Activated CD8-positive, alpha-beta memory T cell treated with anti-CD3 and anti-CD28 coated beads, Interleukin-2, amount 50 U/mL, for 48 hours (primary cell): ENCODE data around the gene SPDYE11.
"Not testable (repeated sequence)": the region's sequence is repeated elsewhere in the genome, so short reads cannot be mapped to it uniquely, and the experiment has no call there.

Experiments used
- DNase-seq: peaks from one replicate; pipeline ENCODE4 v3.0.0-alpha.2; 2020

The SPDYE11 gene, protein sequence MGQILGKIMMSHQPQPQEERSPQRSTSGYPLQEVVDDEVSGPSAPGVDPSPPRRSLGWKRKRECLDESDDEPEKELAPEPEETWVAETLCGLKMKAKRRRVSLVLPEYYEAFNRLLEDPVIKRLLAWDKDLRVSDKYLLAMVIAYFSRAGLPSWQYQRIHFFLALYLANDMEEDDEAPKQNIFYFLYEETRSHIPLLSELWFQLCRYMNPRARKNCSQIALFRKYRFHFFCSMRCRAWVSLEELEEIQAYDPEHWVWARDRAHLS

DNA sequence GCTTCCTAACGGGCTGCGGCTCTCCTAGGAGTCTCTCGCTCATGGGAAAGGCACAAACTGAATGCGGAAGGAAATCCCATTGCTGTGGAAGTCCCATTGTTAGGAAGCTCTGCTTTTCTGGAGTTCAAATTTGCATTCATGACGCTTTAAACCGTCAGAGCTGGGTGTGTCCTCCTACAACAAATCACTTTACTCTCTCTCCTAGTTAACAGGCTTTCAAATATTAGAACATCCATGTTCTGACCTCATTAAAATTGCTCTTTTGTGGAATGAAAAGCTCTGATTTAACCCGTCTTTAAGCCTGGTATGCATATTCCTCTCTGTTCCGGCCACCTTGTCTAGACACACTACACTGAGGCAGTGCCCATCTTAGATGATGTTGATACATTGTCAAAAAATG is at the start of gene SPDYE11:
SPDYE11 (minus strand) TSS at position 101 of the 400 bp plus-strand sequence. CDS start 1,800 bp downstream, outside the sequence.
- not testable (repeated sequence) for DNase-seq

DNA sequence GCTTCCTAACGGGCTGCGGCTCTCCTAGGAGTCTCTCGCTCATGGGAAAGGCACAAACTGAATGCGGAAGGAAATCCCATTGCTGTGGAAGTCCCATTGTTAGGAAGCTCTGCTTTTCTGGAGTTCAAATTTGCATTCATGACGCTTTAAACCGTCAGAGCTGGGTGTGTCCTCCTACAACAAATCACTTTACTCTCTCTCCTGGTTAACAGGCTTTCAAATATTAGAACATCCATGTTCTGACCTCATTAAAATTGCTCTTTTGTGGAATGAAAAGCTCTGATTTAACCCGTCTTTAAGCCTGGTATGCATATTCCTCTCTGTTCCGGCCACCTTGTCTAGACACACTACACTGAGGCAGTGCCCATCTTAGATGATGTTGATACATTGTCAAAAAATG is 28.2 kb upstream of the SPDYE11 start, which contains the start of gene SPDYE9:
SPDYE9 (minus strand) TSS at position 101 of the 400 bp plus-strand sequence. CDS start 1,800 bp downstream, outside the sequence.
- not testable (repeated sequence) for DNase-seq

DNA sequence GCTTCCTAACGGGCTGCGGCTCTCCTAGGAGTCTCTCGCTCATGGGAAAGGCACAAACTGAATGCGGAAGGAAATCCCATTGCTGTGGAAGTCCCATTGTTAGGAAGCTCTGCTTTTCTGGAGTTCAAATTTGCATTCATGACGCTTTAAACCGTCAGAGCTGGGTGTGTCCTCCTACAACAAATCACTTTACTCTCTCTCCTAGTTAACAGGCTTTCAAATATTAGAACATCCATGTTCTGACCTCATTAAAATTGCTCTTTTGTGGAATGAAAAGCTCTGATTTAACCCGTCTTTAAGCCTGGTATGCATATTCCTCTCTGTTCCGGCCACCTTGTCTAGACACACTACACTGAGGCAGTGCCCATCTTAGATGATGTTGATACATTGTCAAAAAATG is 28.0 kb downstream of the SPDYE11 start, which contains the start of gene SPDYE8:
SPDYE8 (minus strand) TSS at position 101 of the 400 bp plus-strand sequence. CDS start 1,800 bp downstream, outside the sequence.
- not testable (repeated sequence) for DNase-seq

DNA sequence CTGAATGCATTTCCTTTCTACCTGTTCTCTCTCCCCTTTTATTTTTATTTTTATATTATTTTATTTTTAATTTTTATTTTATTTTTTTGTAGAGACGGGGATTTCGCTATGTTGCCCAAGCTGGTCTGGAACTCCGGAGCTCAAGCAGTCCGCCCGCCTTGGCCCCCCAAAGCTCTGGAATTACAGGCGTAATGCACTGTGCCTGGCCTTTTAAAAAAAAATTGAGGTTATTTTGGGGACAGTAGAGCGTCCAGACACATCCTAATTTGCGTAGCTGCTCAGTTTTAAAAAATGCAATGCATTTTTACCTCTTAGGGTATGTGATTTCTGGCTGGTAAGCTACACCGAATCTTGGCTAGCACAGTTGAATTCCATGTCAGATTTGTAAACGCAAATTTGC is 51.2 kb downstream of the SPDYE11 start:
- DNase-seq: peak; percentile 53

DNA sequence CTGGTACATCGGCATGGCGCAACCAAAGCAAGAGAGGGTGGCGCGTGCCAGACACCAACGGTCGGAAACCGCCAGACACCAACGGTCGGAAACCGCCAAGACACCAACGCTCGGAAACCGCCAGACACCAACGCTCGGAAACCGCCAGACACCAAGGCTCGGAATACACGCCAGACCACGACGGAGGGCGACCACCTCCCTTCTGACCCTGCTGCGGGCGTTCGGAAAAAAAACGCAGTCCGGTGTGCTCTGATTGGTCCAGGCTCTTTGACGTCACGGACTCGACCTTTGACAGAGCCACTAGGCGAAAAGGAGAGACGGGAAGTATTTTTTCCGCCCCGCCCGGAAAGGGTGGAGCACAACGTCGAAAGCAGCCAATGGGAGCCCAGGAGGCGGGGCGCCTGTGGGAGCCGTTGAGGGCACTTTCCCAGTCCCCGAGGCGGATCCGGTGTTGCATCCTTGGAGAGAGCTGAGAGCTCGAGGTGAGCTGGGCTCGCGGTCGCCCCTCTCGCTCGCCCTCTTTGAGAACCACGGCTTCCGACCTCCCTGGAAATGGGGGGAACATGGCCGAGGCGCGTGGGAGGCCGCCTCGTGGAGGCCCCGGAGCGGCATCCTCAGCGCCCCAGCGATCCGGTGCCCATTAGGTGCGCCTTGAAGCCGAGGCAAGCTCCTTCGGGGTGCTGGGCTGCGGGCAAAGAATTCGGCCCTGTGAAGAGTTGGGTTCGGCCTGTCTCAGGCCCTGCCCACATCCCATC is 51.8 kb downstream of the SPDYE11 start:
- peak; percentile 96 for DNase-seq

DNA sequence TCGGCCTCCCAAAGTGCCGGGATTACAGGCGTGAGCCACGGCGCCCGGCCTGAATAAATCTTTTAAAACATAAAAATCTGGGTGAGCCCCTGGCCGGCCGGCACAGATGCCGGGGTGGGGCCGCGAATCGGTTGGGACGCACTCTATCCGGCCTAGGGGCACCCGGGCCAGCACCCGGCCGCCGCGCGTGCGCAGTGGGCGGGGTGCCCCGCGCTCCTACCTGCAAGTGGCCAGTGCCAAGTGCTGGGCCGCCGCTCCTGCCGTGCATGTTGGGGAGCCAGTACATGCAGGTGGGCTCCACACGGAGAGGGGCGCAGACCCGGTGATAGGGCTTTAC is 52.4 kb downstream of the SPDYE11 start:
- DNase-seq: peak; percentile 90

DNA sequence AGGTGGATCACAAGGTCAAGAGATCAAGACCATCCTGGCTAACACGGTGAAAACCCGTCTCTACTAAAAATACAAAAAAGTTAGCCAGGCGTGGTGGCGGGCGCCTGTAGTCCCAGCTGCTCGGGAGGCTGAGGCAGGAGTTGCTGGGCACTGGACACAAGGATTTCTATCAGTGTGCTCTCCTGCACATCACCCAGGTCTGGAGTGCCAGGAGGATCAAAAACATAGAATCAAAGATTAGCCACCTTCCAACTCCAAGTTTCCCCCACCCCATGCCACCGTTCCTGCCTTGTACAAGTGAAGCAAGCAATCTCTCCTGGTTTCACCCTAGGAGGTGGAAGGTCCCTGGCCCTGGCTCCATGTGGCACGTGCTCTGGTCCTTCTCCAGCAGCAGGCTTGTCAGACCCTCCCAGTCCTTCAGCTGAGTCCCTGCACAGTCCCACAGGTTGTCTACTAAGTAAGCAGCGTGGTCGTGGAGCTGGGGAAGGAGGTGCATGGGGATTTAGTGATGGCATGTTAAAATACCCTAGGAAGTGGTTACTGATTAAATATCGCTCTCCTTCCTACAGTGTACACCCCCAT is 59.7 kb downstream of the SPDYE11 start:
- not testable (repeated sequence) for DNase-seq
